ENCODE measurements around the gene SLC39A5. TPM values are rescaled to one million over a fixed set of nuclear protein-coding genes. Genes with fewer than 3 reads are reported as not detected.
A peak's percentile ranks its signal among the peaks of the same experiment; 100 is the strongest.
"Not testable (repeated sequence)": the region's sequence is repeated elsewhere in the genome, so short reads cannot be mapped to it uniquely, and the experiment has no call there.

SLC39A5 gene
- total RNA-seq, 1 donor from 2014 or later = not detected

- H3K4me1 Mint-ChIP-seq (ENCODE audit: unreplicated experiment) = peaks cover 12% of the 10 kb centered on the region
- no peaks in the 10 kb centered on the region for H3K9me3 Mint-ChIP-seq (ENCODE audit: unreplicated experiment)
- DNase-seq (ENCODE audit: low spot score) = no peak
- H3K4me3 Mint-ChIP-seq (ENCODE audit: unreplicated experiment) = peak overlapping the region; percentile 74
- peaks cover 20% of the 10 kb centered on the region for H3K36me3 Mint-ChIP-seq (ENCODE audit: low read depth, unreplicated experiment)
- H3K27ac Mint-ChIP-seq (ENCODE audit: unreplicated experiment) = peak overlapping the region; percentile 32
- TF ChIP-seq CTCF (IDR thresholded peaks at IDR 0.05; ENCODE audit: unreplicated experiment) = no peak
- H3K27me3 Mint-ChIP-seq (ENCODE audit: unreplicated experiment) = peaks cover 2% of the 10 kb centered on the region
Observed at GRCh38 chr12:56267443-56268071, 37.7 kb downstream of the SLC39A5 start.

- H3K27me3 Mint-ChIP-seq (ENCODE audit: unreplicated experiment) = peaks cover 2% of the 10 kb centered on the region
- H3K36me3 Mint-ChIP-seq (ENCODE audit: low read depth, unreplicated experiment) = peaks cover 42% of the 10 kb centered on the region
- H3K27ac Mint-ChIP-seq (ENCODE audit: unreplicated experiment) = no peak overlapping the region
- H3K4me1 Mint-ChIP-seq (ENCODE audit: unreplicated experiment) = peaks cover 12% of the 10 kb centered on the region
- H3K4me3 Mint-ChIP-seq (ENCODE audit: unreplicated experiment) = peak overlapping the region; percentile 12
- TF ChIP-seq CTCF (IDR thresholded peaks at IDR 0.05; ENCODE audit: unreplicated experiment) = no peak
- no peak for DNase-seq (ENCODE audit: low spot score)
- no peaks in the 10 kb centered on the region for H3K9me3 Mint-ChIP-seq (ENCODE audit: unreplicated experiment)
Observed at GRCh38 chr12:56271031-56271430, 41.2 kb downstream of the SLC39A5 start.

GRCh38 chr12:56272468-56272867 is 42.6 kb downstream of the SLC39A5 start:
- not testable (repeated sequence) for DNase-seq (ENCODE audit: low spot score); H3K4me1 Mint-ChIP-seq (ENCODE audit: unreplicated experiment); H3K9me3 Mint-ChIP-seq (ENCODE audit: unreplicated experiment); H3K27ac Mint-ChIP-seq (ENCODE audit: unreplicated experiment); H3K27me3 Mint-ChIP-seq (ENCODE audit: unreplicated experiment); H3K4me3 Mint-ChIP-seq (ENCODE audit: unreplicated experiment)
- peaks cover 44% of the 10 kb centered on the region for H3K36me3 Mint-ChIP-seq (ENCODE audit: low read depth, unreplicated experiment)

GRCh38 chr12:56274299-56274698 is 44.4 kb downstream of the SLC39A5 start:
- Mint-ChIP-seq H3K27ac (ENCODE audit: unreplicated experiment) (no peak overlapping the region), H3K27me3 (ENCODE audit: unreplicated experiment) (no peaks in the 10 kb centered on the region), H3K9me3 (ENCODE audit: unreplicated experiment) (no peaks in the 10 kb centered on the region), H3K4me3 (ENCODE audit: unreplicated experiment) (no peak overlapping the region), H3K36me3 (ENCODE audit: low read depth, unreplicated experiment) (peaks cover 43% of the 10 kb centered on the region), H3K4me1 (ENCODE audit: unreplicated experiment) (no peaks in the 10 kb centered on the region)
- no peak for TF ChIP-seq CTCF (IDR thresholded peaks at IDR 0.05; ENCODE audit: unreplicated experiment)
- no peak for DNase-seq (ENCODE audit: low spot score)

- H3K9me3 Mint-ChIP-seq (ENCODE audit: unreplicated experiment) = no peaks in the 10 kb centered on the region
- H3K4me3 Mint-ChIP-seq (ENCODE audit: unreplicated experiment) = peak overlapping the region; percentile 5
- no peak overlapping the region for H3K27ac Mint-ChIP-seq (ENCODE audit: unreplicated experiment)
- no peak for TF ChIP-seq CTCF (IDR thresholded peaks at IDR 0.05; ENCODE audit: unreplicated experiment)
- peaks cover 33% of the 10 kb centered on the region for H3K36me3 Mint-ChIP-seq (ENCODE audit: low read depth, unreplicated experiment)
- no peak for DNase-seq (ENCODE audit: low spot score)
- no peaks in the 10 kb centered on the region for H3K4me1 Mint-ChIP-seq (ENCODE audit: unreplicated experiment)
- peaks cover 1% of the 10 kb centered on the region for H3K27me3 Mint-ChIP-seq (ENCODE audit: unreplicated experiment)
Observed at GRCh38 chr12:56278905-56279304, 49.1 kb downstream of the SLC39A5 start.
